ENCODE data around the gene PDE4A.

- TF ChIP-seq CTCF (IDR thresholded peaks at IDR 0.05; ENCODE audit: insufficient read depth, low read length, poor library complexity, severe bottlenecking), result no peak
- no peak for TF ChIP-seq EZH2phosphoT487 (conservative IDR thresholded peaks at IDR 0.05; ENCODE audit: low read length)
Measured at GRCh38 chr19:10502524-10503001, 82.2 kb downstream of the PDE4A start.
